Measurements from ENCODE around the gene KRT1.
A peak's percentile ranks its signal among the peaks of the same experiment; 100 is the strongest.

Gene KRT1

DNA sequence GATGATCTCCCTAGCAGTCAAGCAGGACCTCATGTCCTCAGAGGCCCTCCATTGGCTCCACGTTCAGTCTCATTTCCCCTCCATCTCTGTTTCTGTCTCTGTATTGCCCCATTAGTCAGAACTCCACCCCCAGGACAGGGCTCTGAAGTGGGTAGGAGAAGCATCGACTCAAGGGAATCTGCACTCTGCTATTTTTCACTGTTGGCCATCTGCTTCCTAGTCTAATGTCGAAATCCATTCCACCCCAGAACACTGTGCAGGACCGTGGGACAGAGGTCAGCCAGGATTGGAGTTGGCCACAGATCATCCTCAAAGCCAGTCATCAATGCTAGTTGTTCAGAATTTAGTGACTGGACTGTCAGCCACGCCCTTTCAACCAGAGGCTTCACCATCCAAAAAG, 13.1 kb upstream of the KRT1 start:
- no peak for TF ChIP-seq JUND (IDR thresholded peaks at IDR 0.05; ENCODE audit: low read depth)
- in situ Hi-C loops (cut with HindIII; ENCODE audit: low pct_unique_long_range_greater_than_20kb, low sequenced_read_pairs): no loop called here

GRCh38 chr12:52692254-52692653, 12.0 kb upstream of the KRT1 start:
- DNase-seq (ENCODE audit: low read depth in 1 of 2, low spot score in 1 of 2): peak in 1 of 2 experiments; percentile 22
- no peak for TF ChIP-seq JUND (IDR thresholded peaks at IDR 0.05; ENCODE audit: low read depth)
- in situ Hi-C loops (cut with HindIII; ENCODE audit: low pct_unique_long_range_greater_than_20kb, low sequenced_read_pairs): no loop called here

More for the DNA sequence above, 13.1 kb upstream of the KRT1 start:
- no peak for DNase-seq (ENCODE audit: low read depth in 1 of 2, low spot score in 1 of 2)

- in situ Hi-C loops (cut with HindIII; ENCODE audit: low pct_unique_long_range_greater_than_20kb, low sequenced_read_pairs): no loop called here
- no peak for TF ChIP-seq JUND (IDR thresholded peaks at IDR 0.05; ENCODE audit: low read depth)
Observed at GRCh38 chr12:52691841-52692150, 11.6 kb upstream of the KRT1 start.

DNA sequence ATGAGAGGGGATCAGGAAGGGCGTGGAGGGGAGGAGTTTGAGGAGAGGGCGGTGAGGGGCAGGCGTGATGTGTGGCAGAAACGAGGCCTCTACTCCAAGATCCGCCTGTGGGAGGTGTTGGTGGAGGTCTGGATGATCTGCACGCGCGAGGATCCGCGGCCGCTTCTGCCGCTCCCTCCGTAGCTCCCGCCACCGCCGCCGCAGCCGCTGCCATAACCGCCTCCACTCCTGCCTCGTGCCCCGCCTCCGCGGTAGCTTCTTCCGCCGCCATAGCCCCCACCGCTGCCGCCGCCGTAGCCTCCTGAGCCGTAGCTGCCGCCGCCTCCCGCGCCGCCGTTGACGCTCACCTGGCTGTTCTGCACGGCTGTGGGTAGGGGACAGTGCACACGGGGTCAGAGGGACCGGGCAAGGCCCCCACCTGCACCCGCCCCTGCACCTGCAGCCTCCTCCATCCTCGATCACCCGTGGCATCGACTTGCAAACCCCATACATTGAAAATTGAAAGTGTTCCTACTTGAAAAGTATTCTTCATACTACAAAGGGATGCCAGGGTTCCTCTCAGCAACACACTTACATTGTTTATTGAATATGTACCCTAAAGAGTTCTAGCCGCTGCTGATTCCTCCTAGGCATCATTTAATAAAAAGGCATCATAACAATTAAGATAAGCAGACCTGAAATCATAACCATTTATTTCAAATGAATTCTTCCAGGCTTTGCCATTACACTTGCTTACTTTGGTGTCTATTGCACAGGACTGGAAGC, 11.1 kb upstream of the KRT1 start:
- no peak for DNase-seq (ENCODE audit: low read depth in 1 of 2, low spot score in 1 of 2)
- TF ChIP-seq JUND (IDR thresholded peaks at IDR 0.05; ENCODE audit: low read depth): no peak
- in situ Hi-C loops (cut with HindIII; ENCODE audit: low pct_unique_long_range_greater_than_20kb, low sequenced_read_pairs): no loop called here

More at GRCh38 chr12:52691841-52692150, 11.6 kb upstream of the KRT1 start:
- DNase-seq (ENCODE audit: low read depth in 1 of 2, low spot score in 1 of 2): no peak

DNA sequence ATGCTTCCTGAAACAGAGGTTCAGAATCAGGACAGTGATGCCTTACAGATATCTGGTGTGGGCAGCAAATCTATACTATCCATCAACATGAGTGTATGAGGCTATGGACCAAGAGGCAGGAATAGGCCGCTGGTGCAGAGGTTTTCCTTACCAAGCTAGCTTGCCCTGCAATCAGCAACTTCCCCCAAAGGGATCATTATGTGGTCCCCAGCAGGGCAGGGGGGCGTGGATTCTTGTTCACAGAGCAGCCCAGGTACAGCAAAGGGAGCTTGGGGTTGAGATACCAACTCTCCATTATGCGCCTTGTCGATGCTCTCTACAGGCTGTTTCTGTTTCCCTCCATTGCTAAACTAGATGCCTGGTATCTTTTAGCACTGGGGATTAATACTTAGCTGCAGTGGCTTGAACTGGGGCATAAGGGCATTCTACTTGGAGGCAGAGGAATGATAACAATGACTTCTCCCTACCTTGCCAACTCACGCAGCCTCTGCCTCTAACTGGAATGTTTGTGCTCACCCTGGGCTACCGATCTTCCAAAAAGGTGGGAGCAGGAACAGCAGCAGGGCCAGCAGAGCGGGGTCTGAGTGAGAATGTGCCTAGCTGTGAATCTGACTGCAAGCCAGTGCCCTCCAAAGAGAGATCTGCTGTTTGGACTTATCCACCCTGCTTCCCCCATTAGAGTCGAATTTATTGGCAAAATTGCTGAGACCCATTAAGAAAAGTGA, 10.3 kb upstream of the KRT1 start:
- TF ChIP-seq JUND (IDR thresholded peaks at IDR 0.05; ENCODE audit: low read depth): no peak
- in situ Hi-C loops (cut with HindIII; ENCODE audit: low pct_unique_long_range_greater_than_20kb, low sequenced_read_pairs): no loop called here
- no peak for DNase-seq (ENCODE audit: low read depth in 1 of 2, low spot score in 1 of 2)

DNA sequence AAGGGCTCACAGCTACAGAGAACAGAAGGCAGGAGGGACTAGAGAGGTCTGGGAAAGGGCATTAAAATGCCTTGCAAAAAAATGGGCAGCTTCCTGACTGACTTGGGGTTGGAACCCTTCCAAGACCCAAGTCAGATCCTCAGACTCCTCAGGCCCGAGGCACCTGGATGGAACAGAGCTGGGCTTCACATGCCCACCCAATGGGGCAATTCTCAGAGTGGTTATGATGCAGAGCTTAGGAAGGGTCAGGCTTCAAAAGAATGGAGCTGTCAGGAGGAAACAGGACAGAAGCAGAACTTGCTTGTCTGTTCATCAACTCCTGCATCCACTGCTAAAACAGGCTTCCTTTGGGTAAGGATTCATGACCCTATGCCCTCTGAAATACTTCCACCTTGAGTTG, 9.7 kb upstream of the KRT1 start:
- in situ Hi-C loops (cut with HindIII; ENCODE audit: low pct_unique_long_range_greater_than_20kb, low sequenced_read_pairs): no loop called here
- DNase-seq (ENCODE audit: low read depth in 1 of 2, low spot score in 1 of 2): no peak
- no peak for TF ChIP-seq JUND (IDR thresholded peaks at IDR 0.05; ENCODE audit: low read depth)

- no peak for TF ChIP-seq JUND (IDR thresholded peaks at IDR 0.05; ENCODE audit: low read depth)
- no peak for DNase-seq (ENCODE audit: low read depth in 1 of 2, low spot score in 1 of 2)
Observed at GRCh38 chr12:52689239-52689638, 9.0 kb upstream of the KRT1 start.

DNA sequence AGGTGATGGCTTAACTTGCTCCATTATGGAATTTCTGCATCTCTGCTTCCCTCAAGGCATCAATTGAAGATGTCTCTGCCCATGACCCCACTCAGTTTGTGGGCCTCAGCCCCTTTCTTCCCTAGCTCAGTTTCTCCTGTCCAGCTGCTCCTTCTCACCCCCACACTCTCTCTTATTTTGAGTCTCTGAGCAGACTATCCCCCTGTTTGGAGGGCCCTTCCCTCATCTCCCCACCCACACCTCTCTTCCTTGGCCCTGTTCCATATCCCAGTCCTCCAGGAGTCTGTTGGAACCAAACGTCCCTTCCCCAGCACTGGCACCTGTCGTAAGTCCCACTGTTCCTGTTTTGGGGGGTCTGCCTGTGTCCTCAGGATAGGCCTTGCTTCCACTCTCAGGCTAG, 8.3 kb upstream of the KRT1 start:
- in situ Hi-C loops (cut with HindIII; ENCODE audit: low pct_unique_long_range_greater_than_20kb, low sequenced_read_pairs): no loop called here
- DNase-seq (ENCODE audit: low read depth in 1 of 2, low spot score in 1 of 2): no peak
- no peak for TF ChIP-seq JUND (IDR thresholded peaks at IDR 0.05; ENCODE audit: low read depth)

More at GRCh38 chr12:52689239-52689638, 9.0 kb upstream of the KRT1 start:
- in situ Hi-C loops (cut with HindIII; ENCODE audit: low pct_unique_long_range_greater_than_20kb, low sequenced_read_pairs): no loop called here

GRCh38 chr12:52687497-52688385, 7.5 kb upstream of the KRT1 start:
- in situ Hi-C loops (cut with HindIII; ENCODE audit: low pct_unique_long_range_greater_than_20kb, low sequenced_read_pairs): no loop called here
- DNase-seq (ENCODE audit: low read depth in 1 of 2, low spot score in 1 of 2): no peak
- TF ChIP-seq JUND (IDR thresholded peaks at IDR 0.05; ENCODE audit: low read depth): no peak

DNA sequence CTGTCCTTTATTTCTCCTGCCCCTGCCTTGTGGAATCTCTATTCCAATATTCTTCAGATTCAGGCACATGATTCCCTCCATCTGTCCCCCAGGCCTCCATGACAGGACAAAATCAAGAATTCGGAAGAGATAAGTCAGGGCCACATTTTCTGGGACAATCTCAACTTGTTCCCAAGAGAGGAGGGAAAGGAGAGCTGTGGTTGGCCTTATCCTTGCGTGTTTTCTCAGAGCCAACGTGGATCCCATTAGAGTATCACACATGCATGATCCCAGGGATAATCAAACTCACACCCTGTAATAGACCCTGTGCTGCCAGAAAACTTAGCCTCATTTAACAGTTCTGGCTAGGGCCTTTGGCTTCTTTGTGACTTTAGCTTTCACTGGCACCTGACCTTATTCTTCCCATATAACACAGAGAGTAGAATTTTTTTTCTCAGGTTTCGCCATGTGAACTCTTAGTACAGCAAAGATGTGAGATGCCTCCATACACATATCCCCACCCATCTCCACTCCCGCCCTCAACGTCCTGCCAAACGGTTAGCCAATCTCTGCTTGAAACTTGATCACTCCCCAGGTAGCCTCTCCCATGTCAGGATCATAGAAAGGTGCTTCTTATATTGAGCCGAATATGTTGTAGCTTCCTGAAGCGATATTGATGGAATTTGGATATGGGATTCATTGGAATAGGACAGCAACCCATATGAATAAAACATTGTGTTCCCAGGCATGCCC, 6.7 kb upstream of the KRT1 start:
- in situ Hi-C loops (cut with HindIII; ENCODE audit: low pct_unique_long_range_greater_than_20kb, low sequenced_read_pairs): no loop called here
- peak in 1 of 2 experiments; percentile 28 for DNase-seq (ENCODE audit: low read depth in 1 of 2, low spot score in 1 of 2)

DNA sequence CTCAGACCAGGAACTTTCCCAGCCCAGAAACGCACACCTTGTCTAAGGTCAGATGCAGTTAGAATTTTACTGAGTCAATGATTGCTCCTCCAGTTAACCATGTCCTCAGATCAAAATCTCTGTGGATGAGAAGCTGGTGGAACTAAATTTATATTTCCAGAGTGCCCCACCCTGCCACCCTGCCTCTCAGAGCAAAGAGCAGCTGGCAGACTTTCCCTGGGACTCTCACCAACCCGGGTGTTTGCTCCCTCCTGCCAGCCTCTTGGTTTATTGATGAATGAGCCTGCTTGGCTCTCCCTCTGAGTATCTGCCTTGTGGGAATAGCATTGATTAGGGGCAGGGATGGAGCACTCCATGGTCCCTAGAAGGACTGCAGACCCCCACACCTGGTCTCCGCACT, 5.9 kb upstream of the KRT1 start:
- in situ Hi-C loops (cut with HindIII; ENCODE audit: low pct_unique_long_range_greater_than_20kb, low sequenced_read_pairs): no loop called here
- no peak for DNase-seq (ENCODE audit: low read depth in 1 of 2, low spot score in 1 of 2)
- no peak for TF ChIP-seq JUND (IDR thresholded peaks at IDR 0.05; ENCODE audit: low read depth)

More for the DNA sequence above, 6.7 kb upstream of the KRT1 start:
- TF ChIP-seq JUND (IDR thresholded peaks at IDR 0.05; ENCODE audit: low read depth): no peak

DNA sequence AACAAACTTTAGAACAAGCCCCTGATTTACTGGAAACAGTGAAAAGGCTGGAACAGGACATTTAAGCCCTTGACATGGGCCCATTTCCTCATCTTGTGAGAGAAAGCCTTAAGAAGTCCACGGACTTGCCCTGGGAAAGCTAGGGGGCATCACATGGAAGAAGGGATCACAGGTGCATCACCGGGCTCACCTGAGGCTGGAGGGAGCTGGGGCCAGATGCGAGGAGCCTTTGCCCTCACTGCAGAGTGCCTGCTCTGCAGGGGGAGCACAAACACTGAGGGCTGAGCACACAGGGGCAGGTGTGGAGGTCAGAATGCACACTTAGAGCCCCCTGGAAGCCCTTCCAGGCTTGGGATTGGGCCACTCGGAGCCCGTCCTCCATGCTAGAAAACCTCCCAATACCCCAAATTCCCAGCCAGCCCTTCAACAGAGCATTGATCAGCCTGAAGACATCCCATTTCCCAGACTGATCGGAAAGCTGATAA, 5.2 kb upstream of the KRT1 start:
- no peak for DNase-seq (ENCODE audit: low read depth in 1 of 2, low spot score in 1 of 2)
- in situ Hi-C loops (cut with HindIII; ENCODE audit: low pct_unique_long_range_greater_than_20kb, low sequenced_read_pairs): no loop called here
- TF ChIP-seq JUND (IDR thresholded peaks at IDR 0.05; ENCODE audit: low read depth): no peak
